Stimulated activated CD4-positive, alpha-beta T cell treated with anti-CD3 and anti-CD28 coated beads, TNF-alpha, amount 100 ng/mL, for 24 hours (primary cell): ENCODE measurements around the gene TOB2.
"Not testable (repeated sequence)": the region's sequence is repeated elsewhere in the genome, so short reads cannot be mapped to it uniquely, and the experiment has no call there.

Experiments used
- DNase-seq, 3 experiments: peaks; one replicate each; pipeline ENCODE4 v3.0.0-alpha.2; 2020; ENCODE audit warnings: low read depth in 3 of 3

The TOB2 gene

DNA sequence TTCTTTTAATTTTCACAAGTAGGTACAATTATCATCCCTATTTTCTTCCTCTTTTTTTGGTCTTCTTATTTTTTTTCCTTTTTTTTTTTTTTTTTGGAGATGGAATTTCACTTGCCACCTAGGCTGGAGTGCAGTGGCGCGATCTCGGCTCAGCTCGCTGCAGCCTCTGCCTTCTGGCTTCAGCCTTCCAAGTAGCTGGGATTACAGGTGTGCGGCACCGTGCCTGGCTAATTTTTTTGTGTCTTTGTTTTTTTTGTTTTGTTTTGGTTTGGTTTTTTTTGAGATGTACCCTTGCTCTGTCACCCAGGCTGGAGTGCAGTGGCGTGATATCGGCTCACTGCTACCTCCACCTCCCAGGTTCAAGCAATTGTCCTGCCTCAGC is 16.7 kb downstream of the TOB2 start:
- DNase-seq = no peak

DNA sequence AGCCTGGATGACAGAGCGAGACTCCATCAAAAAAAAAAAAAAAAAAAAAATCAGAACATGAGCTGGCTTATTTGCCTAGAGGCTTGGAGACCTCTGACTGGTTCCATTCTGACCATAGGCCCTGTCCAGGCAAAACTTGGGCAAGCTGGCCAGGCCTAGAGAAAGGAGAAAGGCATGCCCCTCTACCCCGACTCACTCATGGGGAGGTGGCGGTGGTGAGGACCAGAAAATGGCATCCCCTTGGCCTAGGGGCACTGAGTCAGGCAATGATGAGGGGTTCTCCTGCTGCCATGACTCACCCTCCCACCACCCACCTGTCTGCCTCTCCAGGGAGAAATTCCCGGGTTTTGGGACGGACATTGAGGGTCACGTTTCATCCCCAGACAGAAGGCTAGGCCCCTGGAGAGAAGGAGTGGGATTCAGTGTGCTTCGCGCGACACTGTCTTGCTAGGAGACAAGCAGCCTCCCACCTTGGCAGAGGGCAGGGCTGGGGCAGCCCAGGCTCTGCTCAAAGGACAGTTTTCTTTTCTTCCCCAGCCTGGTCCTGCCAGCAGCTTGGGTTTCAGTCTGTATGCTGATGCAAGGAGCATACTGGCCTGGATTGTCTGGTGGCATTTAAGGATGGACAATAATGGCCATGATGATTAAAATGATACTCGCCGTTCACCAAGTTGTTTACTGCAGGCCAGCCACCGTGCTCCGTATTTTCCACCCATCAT is 17.2 kb downstream of the TOB2 start:
- DNase-seq = no peak

DNA sequence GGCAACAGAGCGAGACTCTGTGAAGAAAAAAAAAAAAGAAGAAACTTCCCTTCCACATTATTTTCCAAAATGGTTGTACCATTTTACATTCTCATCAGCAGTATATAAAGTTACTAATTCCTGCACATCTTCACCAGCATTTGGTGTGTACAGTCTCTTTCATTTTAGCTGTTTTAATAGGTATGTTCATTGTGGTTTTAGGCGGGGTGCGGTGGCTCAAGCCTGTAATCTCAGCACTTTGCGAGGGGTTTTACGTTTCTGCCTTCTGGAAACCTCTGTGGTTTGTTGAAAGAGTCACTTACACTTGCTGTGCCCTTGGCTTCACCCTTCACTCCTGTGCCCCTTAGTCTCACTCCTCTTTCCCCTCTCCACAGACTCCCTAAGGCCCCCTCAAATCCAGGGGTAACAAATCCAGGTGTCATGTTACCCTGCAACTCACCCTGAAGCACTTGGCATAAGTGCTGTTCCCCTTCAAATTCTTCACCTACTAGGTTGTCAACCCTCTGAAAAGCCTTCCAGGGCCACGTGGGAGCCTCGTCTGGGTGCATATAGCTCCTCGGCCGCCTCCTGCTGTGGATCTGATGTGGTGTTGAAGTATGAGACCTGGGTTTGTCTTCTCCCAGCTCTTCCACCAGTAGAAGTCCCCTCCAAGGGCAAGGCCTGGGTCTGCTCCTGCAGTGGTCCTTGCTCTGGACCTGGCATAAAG is 20.8 kb downstream of the TOB2 start:
- peak in 1 of 3 experiments; percentile 15 for DNase-seq

GRCh38 chr22:41418717-41419116 is 27.9 kb downstream of the TOB2 start:
- no peak for DNase-seq

GRCh38 chr22:41417622-41418390 is 28.8 kb downstream of the TOB2 start:
- DNase-seq = no peak

DNA sequence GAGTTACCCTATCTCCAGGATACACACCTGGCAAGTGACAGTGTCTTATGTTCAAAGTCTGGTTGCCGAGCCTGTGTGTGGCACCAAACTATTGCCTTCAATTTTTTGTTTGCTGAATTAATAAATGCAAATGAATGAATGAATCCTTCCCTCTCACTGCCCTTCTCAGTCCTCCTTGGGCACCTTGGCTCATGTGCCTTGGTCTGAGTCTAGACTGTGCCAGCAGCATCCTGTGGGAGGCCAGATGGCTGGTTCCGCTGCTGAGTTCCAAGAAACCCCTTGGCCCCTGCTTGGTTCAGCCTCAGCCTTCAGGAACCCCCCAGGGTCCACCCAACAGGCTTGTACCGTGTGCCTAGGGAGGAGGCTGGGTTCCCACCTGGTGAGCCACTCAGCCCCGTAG is 31.0 kb downstream of the TOB2 start:
- no peak for DNase-seq

DNA sequence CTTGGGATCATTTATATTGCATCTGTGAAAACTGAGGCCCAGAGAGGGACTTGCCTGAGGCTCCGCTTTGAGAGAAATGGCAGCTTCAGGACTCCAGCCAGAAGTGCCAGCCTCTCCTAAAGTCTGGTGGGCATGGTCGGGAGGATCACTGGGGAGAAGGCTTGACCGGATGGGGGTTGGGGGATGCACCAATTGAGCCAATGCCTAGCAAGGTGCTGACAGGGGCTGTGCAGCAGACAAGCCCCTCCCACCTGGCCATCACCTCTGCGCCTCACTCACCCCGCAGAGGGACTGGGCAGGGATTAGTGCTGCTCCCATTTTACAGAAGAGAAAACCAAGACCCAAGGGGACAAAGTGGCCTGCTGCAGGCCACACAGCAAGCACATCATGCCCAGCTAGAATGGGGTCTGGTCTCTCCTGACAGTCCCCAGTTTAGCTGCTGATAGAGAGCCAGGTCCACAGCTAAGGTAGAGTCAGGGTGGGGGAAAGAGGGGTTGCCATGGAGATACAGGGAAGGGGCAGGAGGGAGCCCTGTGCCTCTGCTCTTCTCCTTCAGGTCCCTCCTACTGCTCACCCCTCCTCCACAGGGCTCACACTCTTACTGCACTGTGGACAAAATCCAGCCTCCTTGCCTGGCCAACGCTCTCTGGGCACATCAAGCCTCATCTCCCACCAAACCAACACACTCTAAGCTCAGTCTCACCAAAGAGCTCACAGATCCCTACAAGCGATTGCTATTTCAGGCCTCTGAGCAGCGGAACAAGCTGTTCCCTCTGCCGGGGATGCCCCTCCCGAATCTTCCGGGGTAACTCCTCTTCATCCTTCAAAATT is 35.4 kb downstream of the TOB2 start:
- no peak for DNase-seq

- DNase-seq = no peak
Measured at GRCh38 chr22:41410311-41410751, 36.3 kb downstream of the TOB2 start.

GRCh38 chr22:41408665-41409064 is 37.9 kb downstream of the TOB2 start:
- DNase-seq = no peak

DNA sequence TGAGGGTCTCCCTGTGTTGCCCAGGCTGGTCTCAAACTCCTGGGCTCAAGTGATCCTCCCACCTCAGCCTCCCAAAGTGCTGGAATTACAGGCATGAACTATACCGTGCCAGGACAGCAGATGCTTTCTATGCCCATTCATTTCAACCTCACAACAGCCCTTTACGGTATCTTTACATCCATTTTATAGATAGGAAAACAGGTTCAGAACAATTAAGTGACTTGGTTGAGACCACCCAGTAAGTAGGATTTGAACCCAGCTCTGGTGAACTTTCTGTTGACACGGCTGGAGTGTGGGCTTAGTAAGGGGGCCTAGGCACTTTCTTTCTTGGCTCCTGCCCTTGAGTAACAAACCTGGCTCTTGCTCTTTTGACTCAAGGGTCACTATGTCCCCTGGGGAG is 39.2 kb downstream of the TOB2 start:
- DNase-seq = no peak

GRCh38 chr22:41406410-41406809 is 40.2 kb downstream of the TOB2 start:
- DNase-seq = no peak

GRCh38 chr22:41405588-41405987 is 41.0 kb downstream of the TOB2 start:
- peak in 1 of 3 experiments; percentile 49 for DNase-seq

DNA sequence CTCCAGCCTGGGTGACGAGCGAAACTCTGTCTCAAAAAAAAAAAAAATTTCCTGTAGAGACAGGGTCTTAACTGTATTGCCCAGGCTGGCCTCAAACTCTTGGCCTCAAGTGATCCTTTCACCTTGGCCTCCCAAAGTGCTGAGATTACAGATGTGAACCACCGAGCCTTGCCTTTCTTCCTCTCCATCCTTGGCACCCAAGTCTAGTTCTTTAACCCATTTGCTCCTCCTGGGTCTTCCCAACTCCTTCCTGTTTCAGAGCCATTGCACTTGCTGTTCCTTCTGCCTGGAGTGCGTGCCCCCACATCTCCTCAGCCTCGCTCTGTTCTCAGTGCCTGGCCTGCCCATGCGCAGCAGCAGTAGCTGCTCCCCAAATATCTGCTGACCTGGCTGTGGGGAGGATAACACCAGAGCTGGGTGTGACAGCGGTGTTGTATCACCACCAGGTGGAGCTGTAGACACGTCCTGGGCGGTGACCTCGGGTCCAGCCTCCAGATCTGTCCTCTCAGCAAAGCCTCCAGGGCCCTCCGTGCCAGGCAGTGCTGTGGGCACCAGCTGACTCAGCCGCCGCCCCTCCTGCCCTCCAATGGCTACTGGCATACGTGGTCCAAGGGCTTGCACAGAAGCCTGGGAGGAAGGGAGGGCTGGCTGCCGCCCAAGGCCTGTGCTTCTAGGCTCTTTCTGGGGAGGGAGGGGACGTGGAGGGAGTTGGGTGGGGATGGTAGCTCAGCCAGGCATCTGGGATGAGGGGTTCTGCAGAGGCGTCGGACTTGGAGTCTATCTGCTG is 42.9 kb downstream of the TOB2 start:
- peak; percentile 60 to 81 (median 78) for DNase-seq

GRCh38 chr22:41402851-41403250 is 43.8 kb downstream of the TOB2 start:
- DNase-seq = not testable (repeated sequence)

- no peak for DNase-seq
Measured at GRCh38 chr22:41401781-41402648, 44.6 kb downstream of the TOB2 start.

GRCh38 chr22:41398921-41399320 is 47.7 kb downstream of the TOB2 start:
- no peak for DNase-seq

DNA sequence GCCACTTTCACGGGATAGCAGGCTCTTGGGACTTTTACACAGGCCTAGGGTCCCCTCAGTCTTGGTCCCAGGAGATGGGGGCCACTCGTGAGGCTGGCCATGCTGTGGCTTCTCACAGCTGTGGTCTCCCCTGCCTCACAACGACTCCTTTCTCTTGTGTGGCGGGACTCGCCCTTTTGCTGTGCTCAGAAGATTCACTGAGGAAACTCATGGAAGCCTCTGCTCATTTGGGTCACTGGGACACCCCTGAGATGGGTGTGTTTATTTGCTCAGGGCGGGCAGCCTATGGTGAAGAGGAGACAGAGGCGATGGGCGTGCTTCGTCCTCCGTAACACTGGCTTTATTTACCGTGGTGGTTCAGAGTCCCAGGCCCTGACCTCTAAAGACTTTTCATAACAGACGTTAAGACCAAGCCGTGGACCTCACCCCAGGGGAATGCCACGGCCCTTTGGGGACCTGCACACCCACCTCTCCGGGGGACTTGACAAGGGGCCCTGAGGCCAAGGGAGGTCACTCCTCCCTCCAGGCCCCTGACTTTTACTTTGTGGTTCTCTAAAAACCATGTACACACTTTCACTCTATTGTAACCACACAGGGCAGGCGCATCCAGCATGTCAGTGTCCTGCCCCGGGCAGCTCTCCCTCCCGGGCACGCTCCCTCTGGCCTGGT is 49.3 kb downstream of the TOB2 start:
- DNase-seq = no peak

GRCh38 chr22:41395531-41396240 is 50.9 kb downstream of the TOB2 start:
- no peak for DNase-seq

DNA sequence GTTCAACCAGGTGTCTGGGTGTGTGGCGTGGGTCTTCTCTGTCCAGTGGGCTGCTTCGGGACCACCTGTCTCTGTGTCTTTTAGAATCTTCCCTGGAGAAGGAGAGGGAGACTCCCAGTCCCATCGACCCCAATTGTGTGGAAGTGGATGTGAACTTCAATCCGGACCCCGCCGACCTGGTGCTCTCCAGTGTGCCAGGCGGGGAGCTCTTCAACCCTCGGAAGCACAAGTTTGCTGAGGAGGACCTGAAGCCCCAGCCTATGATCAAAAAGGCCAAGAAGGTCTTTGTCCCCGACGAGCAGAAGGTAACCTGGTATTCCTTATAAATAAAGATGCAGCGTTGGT is 52.6 kb downstream of the TOB2 start:
- DNase-seq = no peak
